ENCODE data around the gene ATP9B. TPM values are rescaled to one million over a fixed set of nuclear protein-coding genes. Genes with fewer than 3 reads are reported as not detected.

The ATP9B gene
- total RNA-seq, 2 donors from 2014 or later = 22.5 to 72.9 TPM

- Histone ChIP-seq H3K4me3 (no peak overlapping the region), H3K27me3 (replicated peaks; ENCODE audit: insufficient read depth) (no peaks in the 10 kb centered on the region), H3K4me1 (ENCODE audit: control insufficient read depth in 1 of 2, low read depth in 2 of 2) (no peaks in the 10 kb centered on the region), H3K27ac (no peak overlapping the region), H3K9me3 (no peaks in the 10 kb centered on the region), H3K36me3 (no peaks in the 10 kb centered on the region)
- no peak for ATAC-seq (ENCODE audit: insufficient number of reproducible peaks, low FRiP score, low read depth)
- DNase-seq (ENCODE audit: low spot score) = no peak
- TF ChIP-seq CTCF (IDR thresholded peaks at IDR 0.05) = no peak
Measured at GRCh38 chr18:79223431-79223830, 154.2 kb downstream of the ATP9B start.

- DNase-seq (ENCODE audit: low spot score) = no peak
- ATAC-seq (ENCODE audit: insufficient number of reproducible peaks, low FRiP score, low read depth) = no peak
- TF ChIP-seq CTCF (IDR thresholded peaks at IDR 0.05) = no peak
- Histone ChIP-seq H3K9me3 (no peaks in the 10 kb centered on the region), H3K27me3 (replicated peaks; ENCODE audit: insufficient read depth) (no peaks in the 10 kb centered on the region), H3K4me1 (ENCODE audit: control insufficient read depth in 1 of 2, low read depth in 2 of 2) (no peaks in the 10 kb centered on the region), H3K27ac (no peak overlapping the region), H3K4me3 (no peak overlapping the region), H3K36me3 (no peaks in the 10 kb centered on the region)
Measured at GRCh38 chr18:79224381-79224780, 155.2 kb downstream of the ATP9B start.

GRCh38 chr18:79227621-79228020, 158.4 kb downstream of the ATP9B start:
- H3K27me3 ChIP-seq (replicated peaks; ENCODE audit: insufficient read depth) = no peaks in the 10 kb centered on the region
- no peak for TF ChIP-seq CTCF (IDR thresholded peaks at IDR 0.05)
- no peaks in the 10 kb centered on the region for H3K4me1 ChIP-seq (ENCODE audit: control insufficient read depth in 1 of 2, low read depth in 2 of 2)
- no peaks in the 10 kb centered on the region for H3K9me3 ChIP-seq
- H3K27ac ChIP-seq = no peak overlapping the region
- DNase-seq (ENCODE audit: low spot score) (no peak), ATAC-seq (ENCODE audit: insufficient number of reproducible peaks, low FRiP score, low read depth) (no peak)
- no peak overlapping the region for H3K4me3 ChIP-seq
- no peaks in the 10 kb centered on the region for H3K36me3 ChIP-seq

GRCh38 chr18:79229431-79229830, 160.2 kb downstream of the ATP9B start:
- no peak for ATAC-seq (ENCODE audit: insufficient number of reproducible peaks, low FRiP score, low read depth)
- DNase-seq (ENCODE audit: low spot score) = no peak
- TF ChIP-seq CTCF (IDR thresholded peaks at IDR 0.05) = no peak
- Histone ChIP-seq H3K4me1 (ENCODE audit: control insufficient read depth in 1 of 2, low read depth in 2 of 2) (no peaks in the 10 kb centered on the region), H3K4me3 (no peak overlapping the region), H3K9me3 (no peaks in the 10 kb centered on the region), H3K36me3 (no peaks in the 10 kb centered on the region), H3K27ac (no peak overlapping the region), H3K27me3 (replicated peaks; ENCODE audit: insufficient read depth) (no peaks in the 10 kb centered on the region)

GRCh38 chr18:79234438-79234837, 165.2 kb downstream of the ATP9B start:
- no peak overlapping the region for H3K27ac ChIP-seq
- H3K9me3 ChIP-seq = no peaks in the 10 kb centered on the region
- H3K4me1 ChIP-seq (ENCODE audit: control insufficient read depth in 1 of 2, low read depth in 2 of 2) = no peaks in the 10 kb centered on the region
- ATAC-seq (ENCODE audit: insufficient number of reproducible peaks, low FRiP score, low read depth) = no peak
- DNase-seq (ENCODE audit: low spot score) = no peak
- no peak overlapping the region for H3K4me3 ChIP-seq
- no peaks in the 10 kb centered on the region for H3K36me3 ChIP-seq
- H3K27me3 ChIP-seq (replicated peaks; ENCODE audit: insufficient read depth) = no peaks in the 10 kb centered on the region
- no peak for TF ChIP-seq CTCF (IDR thresholded peaks at IDR 0.05)

Measured in thoracic aorta (tissue), 2 donors.